ENCODE results near the gene C1orf87.

DNA sequence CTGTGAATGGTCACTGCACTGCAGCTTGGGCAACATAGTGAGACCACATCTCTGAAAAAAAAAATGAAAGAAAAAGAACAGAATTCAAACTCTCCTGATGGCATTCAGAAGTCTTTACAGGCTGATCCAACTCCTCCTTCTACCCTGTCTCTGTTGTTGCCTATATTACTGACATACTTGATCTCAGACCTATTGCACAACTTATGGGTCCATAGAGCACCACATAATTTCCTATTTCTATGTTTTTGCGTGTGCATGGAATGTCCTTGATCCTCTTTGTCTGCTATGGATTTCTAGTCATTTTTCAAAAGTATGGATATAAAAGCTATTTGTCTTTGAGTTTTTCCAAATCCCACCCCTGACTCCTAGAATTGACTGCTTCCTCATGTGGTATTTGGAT lies 124.6 kb downstream of the C1orf87 start:
- TF ChIP-seq, protein P1, sequence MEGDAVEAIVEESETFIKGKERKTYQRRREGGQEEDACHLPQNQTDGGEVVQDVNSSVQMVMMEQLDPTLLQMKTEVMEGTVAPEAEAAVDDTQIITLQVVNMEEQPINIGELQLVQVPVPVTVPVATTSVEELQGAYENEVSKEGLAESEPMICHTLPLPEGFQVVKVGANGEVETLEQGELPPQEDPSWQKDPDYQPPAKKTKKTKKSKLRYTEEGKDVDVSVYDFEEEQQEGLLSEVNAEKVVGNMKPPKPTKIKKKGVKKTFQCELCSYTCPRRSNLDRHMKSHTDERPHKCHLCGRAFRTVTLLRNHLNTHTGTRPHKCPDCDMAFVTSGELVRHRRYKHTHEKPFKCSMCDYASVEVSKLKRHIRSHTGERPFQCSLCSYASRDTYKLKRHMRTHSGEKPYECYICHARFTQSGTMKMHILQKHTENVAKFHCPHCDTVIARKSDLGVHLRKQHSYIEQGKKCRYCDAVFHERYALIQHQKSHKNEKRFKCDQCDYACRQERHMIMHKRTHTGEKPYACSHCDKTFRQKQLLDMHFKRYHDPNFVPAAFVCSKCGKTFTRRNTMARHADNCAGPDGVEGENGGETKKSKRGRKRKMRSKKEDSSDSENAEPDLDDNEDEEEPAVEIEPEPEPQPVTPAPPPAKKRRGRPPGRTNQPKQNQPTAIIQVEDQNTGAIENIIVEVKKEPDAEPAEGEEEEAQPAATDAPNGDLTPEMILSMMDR (IDR thresholded peaks at IDR 0.05), result no peak
- TF ChIP-seq POLR2A (IDR thresholded peaks at IDR 0.05), result no peak

Data from adrenal gland (tissue), 5 donors.